GM10266 (cell line): Measurements from ENCODE around the gene ADAT1.
"Not testable (repeated sequence)": the region's sequence is repeated elsewhere in the genome, so short reads cannot be mapped to it uniquely, and the experiment has no call there.

Experiments
- DNase-seq: peaks from one replicate; pipeline ENCODE4 v3.0.0; 2012; ENCODE audit errors: extremely low spot score
- CTCF ChIP-seq: IDR thresholded peaks from 2 replicates; pipeline ENCODE4 v1.5.1; 2012; ENCODE audit warnings: mild to moderate bottlenecking, low read depth; ENCODE audit not compliant: control insufficient read depth, insufficient read depth; ENCODE audit errors: missing control alignments

The ADAT1 gene

GRCh38 chr16:75606507-75606906, 16.6 kb downstream of the ADAT1 start:
- DNase-seq: no peak
- TF ChIP-seq CTCF: no peak

- no peak for DNase-seq
- TF ChIP-seq CTCF: no peak
Measured at GRCh38 chr16:75603241-75603640, 19.8 kb downstream of the ADAT1 start.

- no peak for DNase-seq
- no peak for TF ChIP-seq CTCF
Measured at GRCh38 chr16:75599452-75600277, 23.4 kb downstream of the ADAT1 start.

GRCh38 chr16:75593825-75594820, 29.0 kb downstream of the ADAT1 start:
- DNase-seq: no peak
- no peak for TF ChIP-seq CTCF

- TF ChIP-seq CTCF: no peak
- no peak for DNase-seq
Measured at GRCh38 chr16:75593308-75593707, 29.8 kb downstream of the ADAT1 start.

GRCh38 chr16:75591927-75592326, 31.2 kb downstream of the ADAT1 start:
- not testable (repeated sequence) for DNase-seq

GRCh38 chr16:75590920-75591843, 31.9 kb downstream of the ADAT1 start:
- DNase-seq: no peak
- no peak for TF ChIP-seq CTCF
